ENCODE results near the gene OR4N2. TPM values are rescaled to one million over a fixed set of nuclear protein-coding genes. Genes with fewer than 3 reads are reported as not detected.
"Not testable (repeated sequence)": the region's sequence is repeated elsewhere in the genome, so short reads cannot be mapped to it uniquely, and the experiment has no call there.

Gene OR4N2
- total and polyA plus RNA-seq, 2 experiments from 2014 or later = not detected

- 41% methylated on average over 1 of the region's 1 CpG for WGBS (ENCODE audit: low lambda C conversion rate, missing lambda C conversion rate)
- H4K20me1 ChIP-seq (ENCODE audit: insufficient read depth, poor library complexity, severe bottlenecking) = no peaks in the 10 kb centered on the region
- H3K9me2 ChIP-seq (replicated peaks; ENCODE audit: insufficient read depth) = no peaks in the 10 kb centered on the region
- H3K9me3 ChIP-seq (ENCODE audit: low read depth) = peaks cover 8% of the 10 kb centered on the region
- H3K4me2 ChIP-seq = no peak overlapping the region
- no peak overlapping the region for H3K27ac ChIP-seq
- no peak for DNase-seq (ENCODE audit: low spot score)
- no peaks in the 10 kb centered on the region for H3K4me1 ChIP-seq (ENCODE audit: insufficient read depth)
- no peaks in the 10 kb centered on the region for H3K79me2 ChIP-seq
- TF ChIP-seq EZH2phosphoT487 (IDR thresholded peaks at IDR 0.05; ENCODE audit: low read depth, severe bottlenecking, unreplicated experiment) (no peak), EZH2 (IDR thresholded peaks at IDR 0.05; ENCODE audit: borderline replicate concordance) (no peak), CTCF (IDR thresholded peaks at IDR 0.05; ENCODE audit: poor library complexity) (no peak)
- no peaks in the 10 kb centered on the region for H3K27me3 ChIP-seq
- no peak overlapping the region for H2AFZ ChIP-seq
- H3K36me3 ChIP-seq (replicated peaks; ENCODE audit: insufficient read depth, low read depth) = no peaks in the 10 kb centered on the region
- H3K4me3 ChIP-seq = no peak overlapping the region
These were observed 19.6 kb downstream of the OR4N2 start for GRCh38 chr14:19823178-19823577.

- Histone ChIP-seq H3K4me3 (no peak overlapping the region), H3K79me2 (no peaks in the 10 kb centered on the region), H3K4me2 (no peak overlapping the region), H3K27ac (no peak overlapping the region), H2AFZ (no peak overlapping the region), H3K9me2 (replicated peaks; ENCODE audit: insufficient read depth) (no peaks in the 10 kb centered on the region), H3K36me3 (replicated peaks; ENCODE audit: insufficient read depth, low read depth) (no peaks in the 10 kb centered on the region), H3K4me1 (ENCODE audit: insufficient read depth) (no peaks in the 10 kb centered on the region), H3K27me3 (no peaks in the 10 kb centered on the region), H3K9me3 (ENCODE audit: low read depth) (peaks cover 8% of the 10 kb centered on the region), H4K20me1 (ENCODE audit: insufficient read depth, poor library complexity, severe bottlenecking) (no peaks in the 10 kb centered on the region)
- 18% methylated on average over 1 of the region's 1 CpG for WGBS (ENCODE audit: low lambda C conversion rate, missing lambda C conversion rate)
- DNase-seq (ENCODE audit: low spot score) = no peak
- no peak for TF ChIP-seq EZH2phosphoT487 (IDR thresholded peaks at IDR 0.05; ENCODE audit: low read depth, severe bottlenecking, unreplicated experiment)
- TF ChIP-seq EZH2 (IDR thresholded peaks at IDR 0.05; ENCODE audit: borderline replicate concordance) = no peak
- TF ChIP-seq CTCF (IDR thresholded peaks at IDR 0.05; ENCODE audit: poor library complexity) = no peak
These were observed 20.2 kb downstream of the OR4N2 start for GRCh38 chr14:19823765-19824164.

GRCh38 chr14:19827626-19828244 lies 24.2 kb downstream of the OR4N2 start:
- not testable (repeated sequence) for DNase-seq (ENCODE audit: low spot score); H2AFZ ChIP-seq; H3K36me3 ChIP-seq (replicated peaks; ENCODE audit: insufficient read depth, low read depth); H3K27ac ChIP-seq; H3K79me2 ChIP-seq; H3K4me3 ChIP-seq; H4K20me1 ChIP-seq (ENCODE audit: insufficient read depth, poor library complexity, severe bottlenecking); H3K4me1 ChIP-seq (ENCODE audit: insufficient read depth); H3K27me3 ChIP-seq; H3K9me2 ChIP-seq (replicated peaks; ENCODE audit: insufficient read depth); H3K4me2 ChIP-seq; H3K9me3 ChIP-seq (ENCODE audit: low read depth)
- WGBS (ENCODE audit: low lambda C conversion rate, missing lambda C conversion rate) = 68% methylated on average over 12 of the region's 12 CpGs

- Histone ChIP-seq H3K4me1 (ENCODE audit: insufficient read depth) (no peaks in the 10 kb centered on the region), H3K27ac (no peak overlapping the region), H3K4me2 (no peak overlapping the region), H3K9me2 (replicated peaks; ENCODE audit: insufficient read depth) (no peaks in the 10 kb centered on the region), H3K79me2 (no peaks in the 10 kb centered on the region), H3K9me3 (ENCODE audit: low read depth) (peaks cover 6% of the 10 kb centered on the region), H3K4me3 (no peak overlapping the region), H3K36me3 (replicated peaks; ENCODE audit: insufficient read depth, low read depth) (no peaks in the 10 kb centered on the region), H4K20me1 (ENCODE audit: insufficient read depth, poor library complexity, severe bottlenecking) (no peaks in the 10 kb centered on the region), H3K27me3 (no peaks in the 10 kb centered on the region), H2AFZ (no peak overlapping the region)
- TF ChIP-seq EZH2 (IDR thresholded peaks at IDR 0.05; ENCODE audit: borderline replicate concordance) (no peak), EZH2phosphoT487 (IDR thresholded peaks at IDR 0.05; ENCODE audit: low read depth, severe bottlenecking, unreplicated experiment) (no peak), CTCF (IDR thresholded peaks at IDR 0.05; ENCODE audit: poor library complexity) (no peak)
- DNase-seq (ENCODE audit: low spot score) = no peak
- 81% methylated on average over 2 of the region's 2 CpGs for WGBS (ENCODE audit: low lambda C conversion rate, missing lambda C conversion rate)
These were observed 24.7 kb downstream of the OR4N2 start for GRCh38 chr14:19828314-19828713.

GRCh38 chr14:19834203-19834848 lies 30.8 kb downstream of the OR4N2 start:
- H4K20me1 ChIP-seq (ENCODE audit: insufficient read depth, poor library complexity, severe bottlenecking); H3K27ac ChIP-seq; DNase-seq (ENCODE audit: low spot score); H3K36me3 ChIP-seq (replicated peaks; ENCODE audit: insufficient read depth, low read depth); H3K9me2 ChIP-seq (replicated peaks; ENCODE audit: insufficient read depth); H3K4me1 ChIP-seq (ENCODE audit: insufficient read depth); H3K79me2 ChIP-seq; H3K4me2 ChIP-seq; H2AFZ ChIP-seq; H3K4me3 ChIP-seq; H3K27me3 ChIP-seq: not testable (repeated sequence)
- 72% methylated on average over 8 of the region's 8 CpGs for WGBS (ENCODE audit: low lambda C conversion rate, missing lambda C conversion rate)
- peaks cover 16% of the 10 kb centered on the region for H3K9me3 ChIP-seq (ENCODE audit: low read depth)

Data from hepatocyte (in vitro differentiated cells).